ACHN (cell line): ENCODE data around the gene PLCD3.
A peak's percentile ranks its signal among the peaks of the same experiment; 100 is the strongest.

Experiments used
- DNase-seq: peaks from one replicate; pipeline ENCODE4 v3.0.0-alpha.2; 2015
- in situ Hi-C: cut with HindIII; loops from 2 replicates; pipeline ENCODE4 v1.10.0; 2017; ENCODE audit warnings: low sequenced_read_pairs, low pct_ligation_motif_present, low pct_unique_long_range_greater_than_20kb

Gene PLCD3

DNA sequence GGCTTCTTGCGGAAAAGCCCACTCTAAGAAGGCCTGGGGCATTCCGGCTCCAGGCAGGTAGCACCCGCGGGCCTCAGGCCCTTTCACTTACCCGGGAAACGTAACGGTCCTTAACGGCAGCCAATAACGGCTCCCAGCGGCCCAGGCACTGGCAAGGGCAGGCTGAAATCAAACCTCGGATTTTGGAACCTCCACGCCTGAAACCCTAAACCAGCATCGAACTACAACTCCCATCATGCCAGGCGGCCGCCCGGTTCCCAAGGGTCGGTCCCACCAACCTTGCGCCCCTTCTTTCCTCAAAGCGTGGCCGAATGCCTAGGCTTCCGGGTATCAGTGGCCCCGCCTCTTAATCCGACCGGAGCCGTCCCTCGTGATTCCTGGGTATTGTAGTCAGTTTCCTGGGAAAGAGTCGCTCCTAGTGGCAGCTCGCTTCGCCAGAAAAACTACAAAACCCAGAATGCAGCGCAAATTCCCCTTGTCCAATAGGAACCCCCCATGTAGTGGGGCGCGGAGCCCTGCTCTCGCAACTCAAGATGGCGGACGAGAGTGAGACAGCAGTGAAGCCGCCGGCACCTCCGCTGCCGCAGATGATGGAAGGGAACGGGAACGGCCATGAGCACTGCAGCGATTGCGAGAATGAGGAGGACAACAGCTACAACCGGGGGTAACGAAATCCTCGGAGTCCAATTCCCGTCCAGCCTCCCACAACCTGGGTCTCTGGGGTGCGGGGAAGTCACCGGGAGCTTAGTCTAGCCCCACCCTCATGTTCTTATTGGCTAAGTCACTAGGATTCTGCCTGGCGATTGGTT, 71.3 kb downstream of the PLCD3 start, which contains the start of gene NMT1:
TSS of gene NMT1 (plus strand) at position 521 of the 809 bp plus-strand sequence. CDS start at position 534, 13 bp downstream.
- peak; percentile 100 for DNase-seq
- in situ Hi-C loops, result no loop called here

DNA sequence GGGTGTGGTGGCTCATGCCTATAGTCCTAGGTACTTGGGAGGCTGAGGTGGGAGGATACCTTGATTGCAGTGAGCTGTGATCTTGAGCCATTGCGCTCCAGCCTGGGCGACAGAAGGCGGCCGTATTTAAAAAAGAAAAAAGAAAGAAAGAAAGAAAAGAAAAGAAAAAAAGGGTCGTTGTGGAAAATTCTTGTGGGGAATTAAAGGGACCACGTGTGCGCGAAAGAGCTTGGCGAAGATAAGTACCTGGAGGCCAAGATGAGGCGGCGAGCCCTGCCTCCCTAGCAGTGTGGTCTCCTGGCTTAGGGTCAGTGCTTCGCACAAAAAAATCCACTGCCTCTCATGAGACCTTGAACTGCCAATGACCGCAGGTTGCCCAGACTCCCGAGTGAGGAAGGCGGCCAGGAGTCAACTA, 71.9 kb downstream of the PLCD3 start:
- in situ Hi-C loops, result no loop called here
- DNase-seq, result no peak
